ENCODE measurements around the gene SPATA31A7. TPM values are rescaled to one million over a fixed set of nuclear protein-coding genes. Genes with fewer than 3 reads are reported as not detected.
"Not testable (repeated sequence)": the region's sequence is repeated elsewhere in the genome, so short reads cannot be mapped to it uniquely, and the experiment has no call there.

Gene SPATA31A7
- not detected for polyA plus RNA-seq
- long read RNA-seq, donor 1: 0 reads
- long read RNA-seq, donor 2: 0 reads
- long read RNA-seq, donor 3: 0 reads
- long read RNA-seq, donor 4: 0 reads
- long read RNA-seq, donor 5: 0 reads
- long read RNA-seq, donor 6: 0 reads
- long read RNA-seq, donor 7: 0 reads
- long read RNA-seq, donor 8: 0 reads
- long read RNA-seq, donor 9: 0 reads
- long read RNA-seq, donor 10: 0 reads

DNA sequence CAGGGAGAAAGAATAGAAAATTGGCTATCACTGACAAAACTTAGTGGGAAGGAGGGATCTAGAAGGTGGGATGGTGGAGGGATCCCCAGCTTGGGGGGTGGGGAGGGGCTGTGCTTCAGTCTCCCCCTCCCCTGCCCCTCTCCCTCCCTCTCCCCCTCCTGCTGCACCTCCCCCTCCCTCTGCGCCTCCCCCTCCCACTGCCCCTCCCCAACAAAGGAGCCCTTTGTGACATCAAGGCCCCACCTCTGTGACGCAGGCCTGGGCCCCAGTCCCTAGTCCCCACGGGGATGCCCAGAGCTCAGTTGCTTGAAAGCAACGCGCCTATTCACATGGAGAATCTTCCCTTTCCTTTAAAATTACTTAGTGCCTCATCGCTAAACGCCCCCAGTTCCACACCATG is at the start of gene SPATA31A7:
SPATA31A7 (plus strand) TSS at position 301 of the 400 bp plus-strand sequence; CDS start at position 330, 29 bp downstream.
- not testable (repeated sequence) for H3K4me3 ChIP-seq (ENCODE audit: low read depth in 1 of 3, low read length in 3 of 3); DNase-seq; H3K36me3 ChIP-seq (ENCODE audit: control insufficient read depth in 3 of 3, insufficient read depth in 2 of 3, low read depth in 1 of 3, low read length in 3 of 3); H3K27ac ChIP-seq (ENCODE audit: low read depth in 1 of 3, low read length in 2 of 3); H3K9me3 ChIP-seq (ENCODE audit: control insufficient read depth in 2 of 2, insufficient read depth in 1 of 2, low read depth in 1 of 2, low read length in 1 of 2); FAIRE-seq; H3K4me1 ChIP-seq (ENCODE audit: control insufficient read depth in 3 of 3, insufficient read depth in 2 of 3, low read depth in 1 of 3, low read length in 2 of 3); H3K27me3 ChIP-seq (ENCODE audit: control insufficient read depth in 3 of 3, insufficient read depth in 3 of 3, low read length in 3 of 3)
- WGBS, 3 donors: no CpG with 5 or more reads among the region's 7 CpGs

DNA sequence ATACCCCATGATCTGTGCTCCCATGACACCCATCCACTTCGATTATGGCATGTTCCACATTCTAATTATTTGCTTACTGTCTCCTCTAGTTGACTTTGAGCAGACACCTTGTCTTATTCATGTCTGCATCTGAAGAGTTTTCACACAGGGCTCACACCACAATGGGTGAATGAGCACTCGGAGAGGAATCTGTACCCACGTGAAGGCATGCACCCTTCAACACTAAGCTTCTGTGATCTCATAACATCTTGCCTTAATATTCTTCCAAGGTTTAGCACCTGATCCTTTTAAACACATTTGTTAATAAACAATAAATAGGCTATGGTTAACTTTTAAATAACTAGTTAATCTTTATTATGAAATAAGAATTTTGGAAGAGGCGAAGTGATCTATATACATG is 36.6 kb downstream of the SPATA31A7 start:
- H3K36me3 ChIP-seq (ENCODE audit: control insufficient read depth in 3 of 3, insufficient read depth in 2 of 3, low read depth in 1 of 3, low read length in 3 of 3); FAIRE-seq; H3K4me3 ChIP-seq (ENCODE audit: low read depth in 1 of 3, low read length in 3 of 3); H3K27me3 ChIP-seq (ENCODE audit: control insufficient read depth in 3 of 3, insufficient read depth in 3 of 3, low read length in 3 of 3); H3K27ac ChIP-seq (ENCODE audit: low read depth in 1 of 3, low read length in 2 of 3); DNase-seq; H3K4me1 ChIP-seq (ENCODE audit: control insufficient read depth in 3 of 3, insufficient read depth in 2 of 3, low read depth in 1 of 3, low read length in 2 of 3); H3K9me3 ChIP-seq (ENCODE audit: control insufficient read depth in 2 of 2, insufficient read depth in 1 of 2, low read depth in 1 of 2, low read length in 1 of 2): not testable (repeated sequence)
- 82 to 100% (median 87%) methylated on average over 1 to 3 of the region's 4 CpGs for WGBS, 3 donors

All from small intestine (tissue), 16 donors.